H1 (cell line): ENCODE measurements around the gene FITM1. TPM values are rescaled to one million over a fixed set of nuclear protein-coding genes. Genes with fewer than 3 reads are reported as not detected.

Source experiments
- CTBP2 ChIP-seq: IDR thresholded peaks from 2 replicates; pipeline ENCODE4 v1.7.0; 2011; ENCODE audit warnings: borderline replicate concordance, mild to moderate bottlenecking, moderate library complexity, mixed read lengths, low read length; ENCODE audit not compliant: insufficient read depth, insufficient read length
- RNF2 ChIP-seq: fragments of 200-900, 300-1000 bp; sonication (generic); IDR thresholded peaks from 2 replicates; pipeline ENCODE4 v1.7.1; 2016; ENCODE audit warnings: borderline replicate concordance, low read depth, mild to moderate bottlenecking, antibody characterized with exemption, low read length; ENCODE audit not compliant: poor library complexity, severe bottlenecking; ENCODE audit errors: missing control alignments
- polyA plus RNA-seq, 7 experiments: library from polyadenylated mRNA; depleted of rRNA in 3 of 7; stranded (reverse) in 5 of 7; unstranded in 2 of 7; fragments of >200 nt in 5 of 7; fragments of 200-250 nt in 2 of 7; gene quantifications; 1 replicate in 5 of 7; 2 replicates in 1 of 7; 4 replicates in 1 of 7; pipeline versions ENCODE4 v1.2.1 to v1.2.3, GENCODE V29; 2011 to 2013; ENCODE audit warnings: missing spikeins in 2 of 7, mixed read lengths in 2 of 7
- total RNA-seq: library from RNA; stranded (reverse); fragmentation: NEBNext Ultra II Directional; extraction: Animal tissue kit (Norgen Biotek cat#: 25700); gene quantifications from 2 replicates; pipeline ENCODE4 v1.2.1, GENCODE V29; 2021
- TF ChIP-seq, protein P1 (sequence below): fragments of 300-600 bp; sonication (generic); IDR thresholded peaks from 2 replicates; pipeline ENCODE4 v1.7.1; 2012; ENCODE audit warnings: low read length, moderate library complexity, mild to moderate bottlenecking, inconsistent platforms; ENCODE audit not compliant: insufficient replicate concordance

The FITM1 gene
- total and polyA plus RNA-seq, 2 of the 8 experiments (the other 6 are each of a cell fraction or from before 2014, with no cell fraction given) = 0.53 to 0.76 TPM

DNA sequence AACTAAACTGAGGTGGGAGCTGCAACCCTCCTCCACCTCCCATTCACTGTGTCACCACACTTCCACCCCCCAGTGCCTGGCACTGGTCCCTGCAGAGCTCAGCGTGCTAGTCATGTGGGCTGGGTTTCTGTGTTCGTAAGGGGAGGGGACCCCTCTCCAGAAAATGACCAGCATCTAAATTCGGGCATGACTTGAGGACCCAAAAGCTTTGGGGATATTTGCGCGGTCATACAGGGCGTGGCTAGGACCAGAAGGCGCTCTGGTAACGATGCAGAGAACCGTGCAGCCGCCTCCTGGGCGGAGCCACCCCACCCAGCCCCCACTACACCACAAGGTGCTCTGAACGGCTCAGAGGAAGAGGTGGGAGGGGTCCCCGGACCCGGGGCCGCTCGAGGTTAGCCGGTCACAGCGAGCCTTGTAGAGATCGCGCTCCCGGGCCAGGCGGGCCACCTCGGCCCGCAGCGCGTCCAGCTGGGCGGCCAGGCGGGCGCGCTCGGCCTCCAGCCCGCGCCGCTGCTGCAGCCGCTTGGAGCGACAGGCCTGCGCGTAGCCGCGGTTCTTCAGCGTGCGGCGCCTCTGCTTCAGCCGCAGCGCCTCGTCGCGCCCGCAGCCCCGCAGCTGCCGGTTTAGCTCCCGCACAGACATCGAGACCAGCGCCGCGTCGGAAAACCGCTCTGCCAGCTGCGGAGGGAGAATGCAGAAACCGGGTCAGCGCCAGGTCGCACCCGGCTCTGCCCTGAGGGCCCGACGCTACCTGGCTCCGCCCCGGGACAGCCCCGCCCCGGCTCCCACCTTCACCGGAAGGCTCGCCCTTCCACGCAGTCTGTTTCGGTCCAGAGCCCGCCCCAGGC is 49.3 kb upstream of the FITM1 start (continued):
- TF ChIP-seq RNF2 = no peak
- no peak for TF ChIP-seq CTBP2
- TF ChIP-seq, protein P1, sequence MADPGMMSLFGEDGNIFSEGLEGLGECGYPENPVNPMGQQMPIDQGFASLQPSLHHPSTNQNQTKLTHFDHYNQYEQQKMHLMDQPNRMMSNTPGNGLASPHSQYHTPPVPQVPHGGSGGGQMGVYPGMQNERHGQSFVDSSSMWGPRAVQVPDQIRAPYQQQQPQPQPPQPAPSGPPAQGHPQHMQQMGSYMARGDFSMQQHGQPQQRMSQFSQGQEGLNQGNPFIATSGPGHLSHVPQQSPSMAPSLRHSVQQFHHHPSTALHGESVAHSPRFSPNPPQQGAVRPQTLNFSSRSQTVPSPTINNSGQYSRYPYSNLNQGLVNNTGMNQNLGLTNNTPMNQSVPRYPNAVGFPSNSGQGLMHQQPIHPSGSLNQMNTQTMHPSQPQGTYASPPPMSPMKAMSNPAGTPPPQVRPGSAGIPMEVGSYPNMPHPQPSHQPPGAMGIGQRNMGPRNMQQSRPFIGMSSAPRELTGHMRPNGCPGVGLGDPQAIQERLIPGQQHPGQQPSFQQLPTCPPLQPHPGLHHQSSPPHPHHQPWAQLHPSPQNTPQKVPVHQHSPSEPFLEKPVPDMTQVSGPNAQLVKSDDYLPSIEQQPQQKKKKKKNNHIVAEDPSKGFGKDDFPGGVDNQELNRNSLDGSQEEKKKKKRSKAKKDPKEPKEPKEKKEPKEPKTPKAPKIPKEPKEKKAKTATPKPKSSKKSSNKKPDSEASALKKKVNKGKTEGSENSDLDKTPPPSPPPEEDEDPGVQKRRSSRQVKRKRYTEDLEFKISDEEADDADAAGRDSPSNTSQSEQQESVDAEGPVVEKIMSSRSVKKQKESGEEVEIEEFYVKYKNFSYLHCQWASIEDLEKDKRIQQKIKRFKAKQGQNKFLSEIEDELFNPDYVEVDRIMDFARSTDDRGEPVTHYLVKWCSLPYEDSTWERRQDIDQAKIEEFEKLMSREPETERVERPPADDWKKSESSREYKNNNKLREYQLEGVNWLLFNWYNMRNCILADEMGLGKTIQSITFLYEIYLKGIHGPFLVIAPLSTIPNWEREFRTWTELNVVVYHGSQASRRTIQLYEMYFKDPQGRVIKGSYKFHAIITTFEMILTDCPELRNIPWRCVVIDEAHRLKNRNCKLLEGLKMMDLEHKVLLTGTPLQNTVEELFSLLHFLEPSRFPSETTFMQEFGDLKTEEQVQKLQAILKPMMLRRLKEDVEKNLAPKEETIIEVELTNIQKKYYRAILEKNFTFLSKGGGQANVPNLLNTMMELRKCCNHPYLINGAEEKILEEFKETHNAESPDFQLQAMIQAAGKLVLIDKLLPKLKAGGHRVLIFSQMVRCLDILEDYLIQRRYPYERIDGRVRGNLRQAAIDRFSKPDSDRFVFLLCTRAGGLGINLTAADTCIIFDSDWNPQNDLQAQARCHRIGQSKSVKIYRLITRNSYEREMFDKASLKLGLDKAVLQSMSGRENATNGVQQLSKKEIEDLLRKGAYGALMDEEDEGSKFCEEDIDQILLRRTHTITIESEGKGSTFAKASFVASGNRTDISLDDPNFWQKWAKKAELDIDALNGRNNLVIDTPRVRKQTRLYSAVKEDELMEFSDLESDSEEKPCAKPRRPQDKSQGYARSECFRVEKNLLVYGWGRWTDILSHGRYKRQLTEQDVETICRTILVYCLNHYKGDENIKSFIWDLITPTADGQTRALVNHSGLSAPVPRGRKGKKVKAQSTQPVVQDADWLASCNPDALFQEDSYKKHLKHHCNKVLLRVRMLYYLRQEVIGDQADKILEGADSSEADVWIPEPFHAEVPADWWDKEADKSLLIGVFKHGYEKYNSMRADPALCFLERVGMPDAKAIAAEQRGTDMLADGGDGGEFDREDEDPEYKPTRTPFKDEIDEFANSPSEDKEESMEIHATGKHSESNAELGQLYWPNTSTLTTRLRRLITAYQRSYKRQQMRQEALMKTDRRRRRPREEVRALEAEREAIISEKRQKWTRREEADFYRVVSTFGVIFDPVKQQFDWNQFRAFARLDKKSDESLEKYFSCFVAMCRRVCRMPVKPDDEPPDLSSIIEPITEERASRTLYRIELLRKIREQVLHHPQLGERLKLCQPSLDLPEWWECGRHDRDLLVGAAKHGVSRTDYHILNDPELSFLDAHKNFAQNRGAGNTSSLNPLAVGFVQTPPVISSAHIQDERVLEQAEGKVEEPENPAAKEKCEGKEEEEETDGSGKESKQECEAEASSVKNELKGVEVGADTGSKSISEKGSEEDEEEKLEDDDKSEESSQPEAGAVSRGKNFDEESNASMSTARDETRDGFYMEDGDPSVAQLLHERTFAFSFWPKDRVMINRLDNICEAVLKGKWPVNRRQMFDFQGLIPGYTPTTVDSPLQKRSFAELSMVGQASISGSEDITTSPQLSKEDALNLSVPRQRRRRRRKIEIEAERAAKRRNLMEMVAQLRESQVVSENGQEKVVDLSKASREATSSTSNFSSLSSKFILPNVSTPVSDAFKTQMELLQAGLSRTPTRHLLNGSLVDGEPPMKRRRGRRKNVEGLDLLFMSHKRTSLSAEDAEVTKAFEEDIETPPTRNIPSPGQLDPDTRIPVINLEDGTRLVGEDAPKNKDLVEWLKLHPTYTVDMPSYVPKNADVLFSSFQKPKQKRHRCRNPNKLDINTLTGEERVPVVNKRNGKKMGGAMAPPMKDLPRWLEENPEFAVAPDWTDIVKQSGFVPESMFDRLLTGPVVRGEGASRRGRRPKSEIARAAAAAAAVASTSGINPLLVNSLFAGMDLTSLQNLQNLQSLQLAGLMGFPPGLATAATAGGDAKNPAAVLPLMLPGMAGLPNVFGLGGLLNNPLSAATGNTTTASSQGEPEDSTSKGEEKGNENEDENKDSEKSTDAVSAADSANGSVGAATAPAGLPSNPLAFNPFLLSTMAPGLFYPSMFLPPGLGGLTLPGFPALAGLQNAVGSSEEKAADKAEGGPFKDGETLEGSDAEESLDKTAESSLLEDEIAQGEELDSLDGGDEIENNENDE = no peak
